Lower leg skin (tissue), 4 donors: ENCODE results near the gene HLA-DOA. TPM values are rescaled to one million over a fixed set of nuclear protein-coding genes. Genes with fewer than 3 reads are reported as not detected.
A peak's percentile ranks its signal among the peaks of the same experiment; 100 is the strongest.

Source experiments
- DNase-seq, 2 donors: peaks; one replicate each; pipeline ENCODE4 v3.0.0-alpha.2; 2019; ENCODE audit warnings: low spot score in 2 of 2
- H3K4me3 ChIP-seq: fragments of 200-600 bp; sonication (generic); 2 replicates; pipeline ENCODE4 v1.5.1; 2017; ENCODE audit warnings: mild to moderate bottlenecking, low read depth; ENCODE audit not compliant: poor library complexity, severe bottlenecking
- POLR2A ChIP-seq, 2 donors: fragments of 450-650 bp; IDR thresholded peaks; one replicate each; pipeline ENCODE4 v1.6.1; 2016 to 2017; ENCODE audit warnings: antibody characterized with exemption in 2 of 2, mild to moderate bottlenecking in 1 of 2, moderate library complexity in 1 of 2
- WGBS, 2 donors: methylation state at CpG; one replicate each; pipeline ENCODE4 v1.1.5; 2018; 5-methylcytosine and 5-hydroxymethylcytosine counted together
- intact Hi-C: fragments of 100-400 bp; cut with DNase I; formaldehyde crosslinking; loops from one replicate; pipeline ENCODE4 v1.15.0; 2023; ENCODE audit warnings: low total_unique reads
- total RNA-seq, 4 donors: library from RNA; depleted of rRNA; stranded (reverse); fragments of >200 nt; gene quantifications; one replicate each; pipeline ENCODE4 v1.1.0, GENCODE V29; 2016
- TF ChIP-seq, protein P1 (sequence below), 3 donors: fragments of 450-650 bp; IDR thresholded peaks; one replicate each; pipeline ENCODE4 v1.5.1; 2016; ENCODE audit warnings: antibody characterized with exemption in 3 of 3, mild to moderate bottlenecking in 3 of 3, moderate library complexity in 2 of 3

Gene HLA-DOA
- total RNA-seq, 4 donors from 2014 or later, result 4.3 to 47.9 (median 13.4) TPM

- WGBS, 2 donors, result 0% methylated on average over 23 of the region's 23 CpGs
- DNase-seq, result no peak
- no peak for TF ChIP-seq POLR2A (IDR thresholded peaks at IDR 0.05)
- TF ChIP-seq, protein P1, sequence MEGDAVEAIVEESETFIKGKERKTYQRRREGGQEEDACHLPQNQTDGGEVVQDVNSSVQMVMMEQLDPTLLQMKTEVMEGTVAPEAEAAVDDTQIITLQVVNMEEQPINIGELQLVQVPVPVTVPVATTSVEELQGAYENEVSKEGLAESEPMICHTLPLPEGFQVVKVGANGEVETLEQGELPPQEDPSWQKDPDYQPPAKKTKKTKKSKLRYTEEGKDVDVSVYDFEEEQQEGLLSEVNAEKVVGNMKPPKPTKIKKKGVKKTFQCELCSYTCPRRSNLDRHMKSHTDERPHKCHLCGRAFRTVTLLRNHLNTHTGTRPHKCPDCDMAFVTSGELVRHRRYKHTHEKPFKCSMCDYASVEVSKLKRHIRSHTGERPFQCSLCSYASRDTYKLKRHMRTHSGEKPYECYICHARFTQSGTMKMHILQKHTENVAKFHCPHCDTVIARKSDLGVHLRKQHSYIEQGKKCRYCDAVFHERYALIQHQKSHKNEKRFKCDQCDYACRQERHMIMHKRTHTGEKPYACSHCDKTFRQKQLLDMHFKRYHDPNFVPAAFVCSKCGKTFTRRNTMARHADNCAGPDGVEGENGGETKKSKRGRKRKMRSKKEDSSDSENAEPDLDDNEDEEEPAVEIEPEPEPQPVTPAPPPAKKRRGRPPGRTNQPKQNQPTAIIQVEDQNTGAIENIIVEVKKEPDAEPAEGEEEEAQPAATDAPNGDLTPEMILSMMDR (IDR thresholded peaks at IDR 0.05), result no peak
- intact Hi-C loops, result no loop called here
- peak overlapping the region; percentile 95 for H3K4me3 ChIP-seq
Measured at GRCh38 chr6:32973144-32974015, 36.0 kb downstream of the HLA-DOA start.

DNA sequence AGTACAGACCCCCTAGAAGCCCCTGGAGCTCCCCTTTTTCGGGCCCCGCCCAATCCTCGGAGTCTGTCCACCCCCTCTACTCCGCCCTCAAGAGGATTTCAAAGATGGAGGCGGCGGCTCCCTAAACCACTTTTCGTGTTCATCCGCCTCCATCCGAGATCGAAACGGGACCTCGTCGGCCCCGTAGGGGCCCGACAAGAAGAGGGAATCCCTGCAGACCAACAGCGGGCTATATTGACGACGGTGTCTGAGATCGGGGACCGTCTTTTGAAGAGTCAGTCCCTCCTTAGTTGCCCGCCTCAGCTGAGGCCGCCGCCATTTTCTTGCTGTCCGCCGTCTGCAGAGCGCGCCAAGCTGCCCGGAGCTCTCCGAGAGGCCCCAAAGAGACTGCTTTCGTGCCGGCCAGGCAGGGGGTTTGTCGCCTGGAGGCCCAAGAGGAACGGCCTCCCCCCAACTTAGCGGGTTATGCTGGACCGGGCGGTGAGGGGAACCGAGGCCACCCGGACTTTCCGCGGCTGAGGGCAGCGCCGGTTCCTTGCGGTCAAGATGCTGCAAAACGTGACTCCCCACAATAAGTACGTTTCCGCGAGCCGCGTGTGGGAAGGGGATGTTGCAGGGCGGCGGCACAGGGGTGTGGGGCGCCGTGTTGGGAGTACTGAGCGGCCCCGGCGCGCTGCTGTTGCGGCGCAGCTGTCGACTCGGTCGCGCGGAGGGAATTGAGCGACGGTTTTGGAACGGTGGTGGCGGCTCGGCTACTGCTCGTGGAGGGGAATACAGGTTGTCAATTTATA, 36.8 kb downstream of the HLA-DOA start:
- intact Hi-C loops, result no loop called here
- H3K4me3 ChIP-seq, result peak overlapping the region; percentile 95
- 0% methylated on average over 56 to 68 of the region's 70 CpGs for WGBS, 2 donors
- peak in 1 of 2 donors; percentile 88 for DNase-seq
- TF ChIP-seq POLR2A (IDR thresholded peaks at IDR 0.05), result no peak
- TF ChIP-seq, protein P1 (IDR thresholded peaks at IDR 0.05), result no peak

DNA sequence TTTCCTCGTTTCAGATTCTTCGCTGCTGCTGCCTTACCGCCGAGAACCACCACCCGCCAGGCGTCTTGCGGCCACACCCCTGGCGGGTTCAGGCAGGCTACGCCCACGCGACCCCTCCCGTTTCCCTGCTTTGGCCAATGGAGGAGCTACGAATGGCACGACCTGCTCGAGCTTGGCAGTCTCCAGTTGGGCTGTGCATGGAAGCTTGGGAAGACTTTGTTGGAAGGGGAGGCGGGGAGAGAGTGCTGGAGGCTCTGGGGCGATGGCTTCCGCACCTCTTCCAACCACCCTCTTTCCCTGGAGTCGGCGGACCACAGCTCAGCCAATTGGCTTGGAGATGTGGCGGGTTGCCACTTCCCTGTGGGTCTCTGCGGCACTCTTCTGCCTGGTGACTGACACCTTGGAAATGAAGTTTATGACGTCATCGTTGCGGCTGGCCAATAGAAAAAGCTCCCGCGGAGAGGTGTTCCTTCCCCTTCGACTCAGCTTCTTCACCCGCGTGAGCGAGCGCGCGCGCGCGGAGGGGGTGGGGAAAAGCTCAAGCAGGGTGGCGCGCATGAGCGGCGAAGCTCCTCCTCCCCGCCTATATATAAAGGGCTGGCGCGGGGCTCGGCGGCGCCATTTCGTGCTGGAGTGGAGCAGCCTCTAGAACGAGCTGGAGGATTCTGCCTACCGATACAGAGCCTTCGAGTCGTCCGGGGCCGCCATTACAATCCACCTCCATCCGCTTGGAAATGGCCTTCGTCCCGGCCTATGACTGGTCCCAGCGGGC, 37.6 kb downstream of the HLA-DOA start:
- 0% methylated on average over 24 to 41 of the region's 58 CpGs for WGBS, 2 donors
- H3K4me3 ChIP-seq, result peak overlapping the region; percentile 95
- intact Hi-C loops, result no loop called here
- peak; percentile 100 for DNase-seq
- TF ChIP-seq, protein P1 (IDR thresholded peaks at IDR 0.05), result no peak
- peak in 1 of 2 donors; percentile 99 for TF ChIP-seq POLR2A (IDR thresholded peaks at IDR 0.05)

DNA sequence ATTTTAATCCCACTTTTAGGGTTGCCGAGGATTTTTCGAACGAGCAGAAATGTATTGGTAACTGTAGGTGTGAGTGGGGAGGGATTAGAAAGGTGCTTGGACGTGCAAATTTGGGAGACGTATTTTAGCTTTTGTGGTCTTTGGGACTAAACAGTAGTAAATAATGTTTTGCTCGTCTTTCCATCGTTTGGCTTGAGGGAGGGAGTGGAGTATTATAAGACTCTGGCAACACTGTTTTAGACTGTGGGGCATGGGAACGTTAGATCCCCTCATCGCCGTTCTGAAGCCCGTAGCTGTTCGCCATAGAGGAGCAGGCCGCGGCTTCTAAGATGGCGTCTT, 38.2 kb downstream of the HLA-DOA start:
- no peak for DNase-seq
- WGBS, 2 donors, result 0% methylated on average over 15 of the region's 15 CpGs
- H3K4me3 ChIP-seq, result peak overlapping the region; percentile 88
- intact Hi-C loops, result no loop called here
- no peak for TF ChIP-seq POLR2A (IDR thresholded peaks at IDR 0.05)
- TF ChIP-seq, protein P1 (IDR thresholded peaks at IDR 0.05), result no peak

GRCh38 chr6:32970413-32971241, 38.8 kb downstream of the HLA-DOA start:
- peak; percentile 87 to 96 for DNase-seq
- peak overlapping the region; percentile 88 for H3K4me3 ChIP-seq
- no peak for TF ChIP-seq POLR2A (IDR thresholded peaks at IDR 0.05)
- TF ChIP-seq, protein P1 (IDR thresholded peaks at IDR 0.05), result no peak
- WGBS, 2 donors, result 1 to 2% methylated on average over 25 to 43 of the region's 43 CpGs
- intact Hi-C loops, result no loop called here
